ENCODE measurements around the gene IFT122. TPM values are rescaled to one million over a fixed set of nuclear protein-coding genes. Genes with fewer than 3 reads are reported as not detected.

The IFT122 gene
- total RNA-seq, 2 experiments from 2014 or later, result 21.6 to 37.0 TPM

- Histone ChIP-seq H3K4me1 (ENCODE audit: insufficient read depth, low read length, poor library complexity, severe bottlenecking) (no peaks in the 10 kb centered on the region), H3K79me2 (ENCODE audit: insufficient read depth, low read depth, low read length) (no peaks in the 10 kb centered on the region), H3K9me2 (ENCODE audit: insufficient read depth, low read length) (no peaks in the 10 kb centered on the region), H4K20me1 (ENCODE audit: insufficient read depth, low read length) (no peaks in the 10 kb centered on the region), H3K27ac (ENCODE audit: low read depth, low read length, poor library complexity, severe bottlenecking) (no peak overlapping the region), H3K4me2 (ENCODE audit: low read length) (no peak overlapping the region), H2AFZ (ENCODE audit: low read length) (no peak overlapping the region), H3K4me3 (ENCODE audit: low read depth, low read length, poor library complexity, severe bottlenecking) (no peak overlapping the region), H3K36me3 (ENCODE audit: insufficient read depth, low read length) (peaks cover 7% of the 10 kb centered on the region; the same call in 1 of the 2 replicates), H3K9me3 (ENCODE audit: low read length) (no peaks in the 10 kb centered on the region)
- ChIA-PET POLR2A (no interaction called here), CTCF (ENCODE audit: unreplicated experiment) (no interaction called here)
- no peak for DNase-seq (ENCODE audit: low spot score)
- TF ChIP-seq, protein P1, sequence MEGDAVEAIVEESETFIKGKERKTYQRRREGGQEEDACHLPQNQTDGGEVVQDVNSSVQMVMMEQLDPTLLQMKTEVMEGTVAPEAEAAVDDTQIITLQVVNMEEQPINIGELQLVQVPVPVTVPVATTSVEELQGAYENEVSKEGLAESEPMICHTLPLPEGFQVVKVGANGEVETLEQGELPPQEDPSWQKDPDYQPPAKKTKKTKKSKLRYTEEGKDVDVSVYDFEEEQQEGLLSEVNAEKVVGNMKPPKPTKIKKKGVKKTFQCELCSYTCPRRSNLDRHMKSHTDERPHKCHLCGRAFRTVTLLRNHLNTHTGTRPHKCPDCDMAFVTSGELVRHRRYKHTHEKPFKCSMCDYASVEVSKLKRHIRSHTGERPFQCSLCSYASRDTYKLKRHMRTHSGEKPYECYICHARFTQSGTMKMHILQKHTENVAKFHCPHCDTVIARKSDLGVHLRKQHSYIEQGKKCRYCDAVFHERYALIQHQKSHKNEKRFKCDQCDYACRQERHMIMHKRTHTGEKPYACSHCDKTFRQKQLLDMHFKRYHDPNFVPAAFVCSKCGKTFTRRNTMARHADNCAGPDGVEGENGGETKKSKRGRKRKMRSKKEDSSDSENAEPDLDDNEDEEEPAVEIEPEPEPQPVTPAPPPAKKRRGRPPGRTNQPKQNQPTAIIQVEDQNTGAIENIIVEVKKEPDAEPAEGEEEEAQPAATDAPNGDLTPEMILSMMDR (conservative IDR thresholded peaks at IDR 0.05; ENCODE audit: low read length), result no peak
- TF ChIP-seq EZH2phosphoT487 (IDR thresholded peaks at IDR 0.05; ENCODE audit: borderline replicate concordance, low read depth, low read length), result no peak
- BruUV-seq (replicated peaks), result no TSS peak
- intact Hi-C loops (cut with micrococcal nuclease; ENCODE audit: unreplicated experiment), result no loop called here
Measured at GRCh38 chr3:129501630-129502029, 61.6 kb downstream of the IFT122 start.

DNA sequence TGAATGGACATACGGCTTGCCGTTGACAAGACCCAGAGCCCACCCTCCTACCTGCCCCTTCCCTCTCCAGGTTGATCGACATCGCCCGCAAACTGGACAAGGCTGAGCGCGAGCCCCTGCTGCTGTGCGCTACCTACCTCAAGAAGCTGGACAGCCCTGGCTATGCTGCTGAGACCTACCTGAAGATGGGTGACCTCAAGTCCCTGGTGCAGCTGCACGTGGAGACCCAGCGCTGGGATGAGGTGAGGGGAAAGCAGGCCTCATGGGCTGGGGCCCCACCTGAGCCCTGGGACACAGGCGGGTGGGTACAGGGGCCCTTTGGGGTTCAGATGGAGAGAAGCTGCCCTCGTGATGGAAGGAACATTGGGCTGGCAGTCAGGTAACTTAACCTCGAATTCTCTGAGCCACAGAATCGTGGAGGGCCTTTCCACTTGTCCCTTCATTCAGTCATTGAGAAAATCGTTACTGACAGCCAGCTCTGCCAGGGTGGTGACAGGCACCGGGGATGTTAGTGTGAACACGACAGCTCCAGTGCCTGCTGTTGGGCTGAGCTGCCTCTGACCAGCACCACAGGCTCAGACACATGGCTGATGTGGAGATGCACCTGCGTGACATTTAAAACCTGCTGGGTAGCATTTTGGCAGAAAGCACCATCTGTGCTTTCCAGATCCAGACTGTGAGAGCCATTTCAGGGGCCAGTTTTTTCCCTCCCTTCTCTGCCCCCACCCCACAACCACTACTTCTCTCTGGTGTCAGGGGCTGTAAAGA, 62.8 kb downstream of the IFT122 start:
- no peak overlapping the region for H3K4me2 ChIP-seq (ENCODE audit: low read length)
- CTCF ChIA-PET (ENCODE audit: unreplicated experiment), result interaction anchor here (0.5 kb wide), 1 partner anchor 13 kb away, joined by 7 read pairs; no protein-coding TSS in a partner anchor

More for the DNA sequence above, 62.8 kb downstream of the IFT122 start:
- Histone ChIP-seq H3K9me3 (ENCODE audit: low read length) (no peaks in the 10 kb centered on the region), H3K27ac (ENCODE audit: low read depth, low read length, poor library complexity, severe bottlenecking) (no peak overlapping the region), H3K4me3 (ENCODE audit: low read depth, low read length, poor library complexity, severe bottlenecking) (no peak overlapping the region), H3K9me2 (ENCODE audit: insufficient read depth, low read length) (no peaks in the 10 kb centered on the region), H3K79me2 (ENCODE audit: insufficient read depth, low read depth, low read length) (no peaks in the 10 kb centered on the region), H4K20me1 (ENCODE audit: insufficient read depth, low read length) (no peaks in the 10 kb centered on the region), H3K4me1 (ENCODE audit: insufficient read depth, low read length, poor library complexity, severe bottlenecking) (no peaks in the 10 kb centered on the region), H2AFZ (ENCODE audit: low read length) (no peak overlapping the region), H3K36me3 (ENCODE audit: insufficient read depth, low read length) (peaks cover 7% of the 10 kb centered on the region; the same call in 1 of the 2 replicates)
- DNase-seq (ENCODE audit: low spot score), result no peak
- intact Hi-C loops (cut with micrococcal nuclease; ENCODE audit: unreplicated experiment), result no loop called here
- BruUV-seq (replicated peaks), result no TSS peak
- TF ChIP-seq EZH2phosphoT487 (IDR thresholded peaks at IDR 0.05; ENCODE audit: borderline replicate concordance, low read depth, low read length), result no peak
- TF ChIP-seq, protein P1 (conservative IDR thresholded peaks at IDR 0.05; ENCODE audit: low read length), result no peak
- POLR2A ChIA-PET, result no interaction called here
